RWPE1 (cell line): ENCODE measurements around the gene USP24.

ENCODE experiments used
- CTCF ChIA-PET: fragments of 350-600 bp; sonication (Branson Sonifier 250); formaldehyde crosslinking; extraction: SDS; loops from one replicate; lab custom pipeline; 2021; lab: Yijun Ruan, JAX
- POLR2A ChIA-PET: fragments of 400-600 bp; formaldehyde crosslinking; extraction: SDS; loops from one replicate; lab custom pipeline; 2020; ENCODE audit warnings: antibody characterized with exemption; ENCODE audit not compliant: low non-redundant PET; lab: Yijun Ruan, JAX
- DNase-seq: peaks from one replicate; pipeline ENCODE4 v3.0.0; 2012; ENCODE audit warnings: low spot score
- H3K27ac ChIP-seq: fragments of 450-650 bp; 2 replicates; pipeline ENCODE4 v1.5.1; 2017
- CTCF ChIP-seq: fragments of 450-650 bp; conservative IDR thresholded peaks from 2 replicates; pipeline ENCODE4 v1.5.1; 2017; ENCODE audit warnings: low read depth, mild to moderate bottlenecking

USP24 gene

GRCh38 chr1:55047611-55048010, 167.6 kb downstream of the USP24 start:
- TF ChIP-seq CTCF: no peak
- POLR2A ChIA-PET: no interaction called here
- CTCF ChIA-PET: no interaction called here
- DNase-seq: no peak
- peak overlapping the region; percentile 47 for H3K27ac ChIP-seq

- no peak for DNase-seq
- peak overlapping the region; percentile 47 for H3K27ac ChIP-seq
- ChIA-PET POLR2A (no interaction called here), CTCF (interaction anchor here (0.7 kb wide), 1 partner anchor 19 kb away, joined by 4 read pairs; no protein-coding TSS in a partner anchor)
- TF ChIP-seq CTCF: no peak
These were observed 168.3 kb downstream of the USP24 start for GRCh38 chr1:55046871-55047270.

DNA sequence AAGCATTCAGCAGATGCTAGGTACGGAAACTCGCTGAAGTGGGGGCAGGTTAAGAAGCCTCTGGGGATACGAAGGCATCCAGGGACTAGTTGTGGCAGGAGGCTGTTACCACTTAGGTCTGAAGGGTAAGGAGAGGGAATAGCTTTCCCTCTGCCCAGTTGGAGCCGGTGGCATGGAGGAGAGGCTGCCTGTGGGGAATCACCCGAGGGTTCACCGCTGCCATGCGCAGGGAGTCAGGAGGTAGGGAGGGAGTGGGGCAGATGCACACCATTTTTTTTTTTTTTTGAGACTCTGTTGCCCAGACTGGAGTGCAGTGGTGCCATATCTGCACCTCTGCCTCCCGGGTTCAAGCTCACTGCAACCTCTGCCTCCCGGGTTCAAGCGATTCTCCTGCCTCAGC, 169.7 kb downstream of the USP24 start:
- CTCF ChIA-PET: interaction anchor here (1.3 kb wide), 1 partner anchor 23 kb away, joined by 7 read pairs; no protein-coding TSS in a partner anchor
- POLR2A ChIA-PET: no interaction called here
- H3K27ac ChIP-seq: peak overlapping the region; percentile 47
- DNase-seq: no peak
- TF ChIP-seq CTCF: no peak

DNA sequence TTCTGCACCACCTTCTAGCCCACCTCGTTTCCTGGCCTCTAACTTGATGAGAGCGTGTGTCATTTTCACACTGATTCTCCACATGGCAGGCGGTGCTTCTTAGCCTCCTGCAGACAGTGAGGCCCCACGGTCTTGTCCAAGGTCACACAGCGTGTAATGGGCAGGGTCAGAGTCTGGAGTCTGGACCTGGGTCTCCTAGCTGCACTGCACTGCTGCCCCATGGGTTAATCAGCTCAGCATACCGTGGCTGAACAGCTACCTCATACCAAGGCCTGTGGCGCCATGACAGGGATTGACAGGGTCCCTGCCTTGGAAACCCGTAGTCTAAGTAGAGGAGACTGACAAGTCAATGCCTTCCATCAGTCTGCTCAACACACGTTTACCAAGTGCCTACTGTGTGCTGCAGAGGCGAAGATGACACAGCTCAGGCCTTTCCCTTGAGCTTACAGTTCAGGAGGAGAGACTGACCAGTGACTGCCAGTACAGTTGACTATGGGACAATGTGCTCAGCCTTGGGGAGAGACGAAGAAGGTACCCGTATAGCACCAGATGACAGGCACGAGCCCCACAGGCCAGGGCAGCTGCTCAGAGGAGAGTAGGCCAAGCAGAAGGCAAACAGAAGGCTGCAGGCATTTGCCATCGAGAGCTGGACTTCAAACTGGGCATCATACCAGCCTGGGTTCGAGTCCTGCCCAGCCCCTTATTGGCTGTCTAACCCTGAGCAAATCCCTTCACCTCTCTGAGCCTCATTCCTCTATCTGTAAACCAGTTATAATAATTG, 170.4 kb downstream of the USP24 start:
- no peak for DNase-seq
- TF ChIP-seq CTCF: no peak
- CTCF ChIA-PET: interaction anchor here (1.3 kb wide), 1 partner anchor 23 kb away, joined by 7 read pairs; no protein-coding TSS in a partner anchor
- POLR2A ChIA-PET: no interaction called here
- H3K27ac ChIP-seq: peak overlapping the region; percentile 47

DNA sequence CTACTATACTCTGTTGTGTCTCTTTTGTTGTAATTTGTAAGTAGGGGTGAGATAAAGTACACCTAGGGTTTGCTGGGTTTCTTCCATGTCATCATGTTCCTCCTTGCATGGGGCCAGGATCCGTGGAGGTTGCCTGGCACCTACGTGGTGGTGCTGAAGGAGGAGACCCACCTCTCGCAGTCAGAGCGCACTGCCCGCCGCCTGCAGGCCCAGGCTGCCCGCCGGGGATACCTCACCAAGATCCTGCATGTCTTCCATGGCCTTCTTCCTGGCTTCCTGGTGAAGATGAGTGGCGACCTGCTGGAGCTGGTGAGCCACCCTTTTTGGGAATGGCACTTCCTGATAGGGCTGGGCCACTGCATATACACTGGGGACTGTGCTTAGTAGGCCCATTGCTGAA, 171.4 kb downstream of the USP24 start:
- H3K27ac ChIP-seq: peak overlapping the region; percentile 47
- no peak for DNase-seq
- ChIA-PET POLR2A (no interaction called here), CTCF (interaction anchor here (0.6 kb wide), 1 partner anchor 237 kb away, joined by 3 read pairs; no protein-coding TSS in a partner anchor)
- no peak for TF ChIP-seq CTCF

DNA sequence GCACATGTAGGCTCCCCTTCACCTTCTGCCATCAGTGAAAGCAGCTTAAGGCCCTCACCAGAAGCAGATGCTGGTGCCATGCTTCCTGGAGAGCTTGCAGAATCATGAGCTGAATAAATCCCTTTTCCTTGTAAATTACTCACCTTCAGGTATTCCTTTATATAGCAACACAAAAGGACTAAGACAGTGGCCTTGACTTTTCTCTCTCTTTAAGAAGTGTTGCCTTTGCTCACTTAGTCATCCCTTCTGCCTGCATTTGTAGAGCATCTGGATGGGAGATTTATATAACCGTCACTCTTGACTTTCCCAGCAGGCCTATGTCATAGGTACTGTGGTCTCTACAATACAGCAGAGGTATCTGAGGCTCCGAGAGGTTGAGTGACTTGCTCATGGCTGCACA, 172.2 kb downstream of the USP24 start:
- DNase-seq: no peak
- no peak for TF ChIP-seq CTCF
- ChIA-PET POLR2A (no interaction called here), CTCF (interaction anchor here (0.7 kb wide), 1 partner anchor 99 kb away, joined by 5 read pairs; no protein-coding TSS in a partner anchor)
- H3K27ac ChIP-seq: peak overlapping the region; percentile 47
